H1 (cell line): Measurements from ENCODE around the gene NMT2. TPM values are rescaled to one million over a fixed set of nuclear protein-coding genes. Genes with fewer than 3 reads are reported as not detected.
"Not testable (repeated sequence)": the region's sequence is repeated elsewhere in the genome, so short reads cannot be mapped to it uniquely, and the experiment has no call there.

Experiments
- CTCF ChIA-PET: fragments of 300-600 bp; sonication (Branson Sonifier 250); formaldehyde crosslinking; loops from one replicate; lab custom pipeline; 2021; ENCODE audit not compliant: partially characterized antibody; lab: Charles Lee
- POLR2A ChIA-PET: fragments of 300-600 bp; sonication (Branson Sonifier 250); formaldehyde crosslinking; loops from one replicate; lab custom pipeline; 2021; ENCODE audit warnings: inconsistent platforms; ENCODE audit not compliant: partially characterized antibody; lab: Charles Lee
- DNase-seq, 2 experiments: peaks; one replicate each; pipeline versions ENCODE4 v3.0.0 to v3.0.0-alpha.2; 2010 to 2022; ENCODE audit warnings: low spot score in 2 of 2, low read depth in 1 of 2, mixed read lengths in 1 of 2
- FAIRE-seq: peaks from 2 replicates; lab custom pipeline; 2011; peaks lifted over from hg19 to GRCh38; lab: Jason Lieb, UNC
- H2AFZ ChIP-seq: 2 replicates; pipeline ENCODE4 v1.8.1; 2012; ENCODE audit warnings: low read length, inconsistent platforms
- H2AK5ac ChIP-seq: 2 replicates; pipeline ENCODE4 v1.6.1; 2013; ENCODE audit warnings: low read depth, low read length
- H2BK120ac ChIP-seq: replicated peaks from 2 replicates; pipeline ENCODE3; 2013; ENCODE audit warnings: low read depth, low read length, inconsistent platforms
- H2BK12ac ChIP-seq: 2 replicates; pipeline ENCODE4 v1.6.1; 2013; ENCODE audit warnings: low read depth, low read length
- H2BK15ac ChIP-seq: 2 replicates; pipeline ENCODE4 v1.6.1; 2013; ENCODE audit warnings: low read length
- H2BK20ac ChIP-seq: 2 replicates; pipeline ENCODE4 v1.6.1; 2013; ENCODE audit warnings: low read length
- H2BK5ac ChIP-seq: 2 replicates; pipeline ENCODE4 v1.6.1; 2013; ENCODE audit warnings: low read depth, low read length
- H3K14ac ChIP-seq: 2 replicates; pipeline ENCODE4 v1.6.1; 2013; ENCODE audit warnings: inconsistent platforms; ENCODE audit not compliant: insufficient read length
- H3K18ac ChIP-seq: 2 replicates; pipeline ENCODE4 v1.6.1; 2013; ENCODE audit warnings: low read length; ENCODE audit errors: extremely low read depth
- H3K23ac ChIP-seq: 2 replicates; pipeline ENCODE4 v1.6.1; 2013; ENCODE audit warnings: inconsistent platforms; ENCODE audit not compliant: insufficient read length
- H3K23me2 ChIP-seq: 2 replicates; pipeline ENCODE4 v1.6.1; 2013; ENCODE audit warnings: low read depth, low read length
- H3K27ac ChIP-seq: 2 replicates; pipeline ENCODE4 v1.6.1; 2011; ENCODE audit warnings: low read depth, low read length, inconsistent platforms
- H3K27me3 ChIP-seq, 4 experiments: replicated peaks in 1 of 4; 1 replicate in 1 of 4; 2 replicates in 3 of 4; pipeline versions ENCODE4 v1.6.1 to v1.8.1; 2011 to 2013; ENCODE audit warnings: low read length in 3 of 4, mild to moderate bottlenecking in 3 of 4, inconsistent platforms in 2 of 4, mixed read lengths in 2 of 4, moderate library complexity in 1 of 4; ENCODE audit not compliant: control insufficient read depth in 3 of 4, insufficient read depth in 3 of 4; ENCODE audit errors: extremely low read depth in 1 of 4
- H3K36me3 ChIP-seq, 4 experiments: 2 replicates each; pipeline versions ENCODE4 v1.6.1 to v1.8.1; 2011 to 2013; ENCODE audit warnings: mild to moderate bottlenecking in 4 of 4, low read length in 3 of 4, moderate library complexity in 2 of 4, control low read depth in 1 of 4, inconsistent platforms in 1 of 4; ENCODE audit not compliant: insufficient read depth in 4 of 4, control insufficient read depth in 2 of 4
- H3K4ac ChIP-seq: replicated peaks from 2 replicates; pipeline ENCODE3; 2013; ENCODE audit warnings: low read length, low read depth, mixed read lengths, inconsistent platforms; ENCODE audit not compliant: insufficient read length
- H3K4me1 ChIP-seq, 4 experiments: replicated peaks in 1 of 4; 1 replicate in 1 of 4; 2 replicates in 3 of 4; pipeline versions ENCODE4 v1.6.1 to v1.8.1; 2011 to 2013; ENCODE audit warnings: low read length in 3 of 4, inconsistent platforms in 2 of 4, mixed read lengths in 1 of 4; ENCODE audit not compliant: insufficient read depth in 4 of 4, control insufficient read depth in 3 of 4
- H3K4me2 ChIP-seq, 2 experiments: 2 replicates each; pipeline versions ENCODE4 v1.6.1 to v1.8.1; 2011 to 2013; ENCODE audit warnings: low read depth in 2 of 2, low read length in 2 of 2, control low read depth in 1 of 2, inconsistent platforms in 1 of 2, mild to moderate bottlenecking in 1 of 2; ENCODE audit not compliant: insufficient read depth in 1 of 2
- H3K4me3 ChIP-seq, 4 experiments: fragments of 200-600, 300-600 bp in 1 of 4; sonication (generic), shearing (Covaris generic), sonication (Bioruptor Twin) in 1 of 4; 2 replicates each; pipeline versions ENCODE4 v1.5.1 to v1.8.1; 2011 to 2016; ENCODE audit warnings: low read length in 4 of 4, low read depth in 3 of 4, control low read depth in 2 of 4, inconsistent platforms in 2 of 4, mild to moderate bottlenecking in 2 of 4, mixed read lengths in 1 of 4, moderate library complexity in 1 of 4; ENCODE audit not compliant: insufficient read depth in 2 of 4; ENCODE audit errors: extremely low read depth in 1 of 4
- H3K56ac ChIP-seq: replicated peaks from 2 replicates; pipeline ENCODE3; 2013; ENCODE audit warnings: low read depth, mild to moderate bottlenecking, mixed read lengths, low read length, inconsistent platforms; ENCODE audit not compliant: insufficient read length
- H3K79me1 ChIP-seq: 2 replicates; pipeline ENCODE4 v1.6.1; 2013; ENCODE audit warnings: low read depth, low read length, control low read depth
- H3K79me2 ChIP-seq, 2 experiments: 2 replicates each; pipeline versions ENCODE4 v1.6.1 to v1.8.1; 2012 to 2013; ENCODE audit warnings: low read length in 2 of 2, mild to moderate bottlenecking in 2 of 2, inconsistent platforms in 1 of 2; ENCODE audit not compliant: insufficient read depth in 2 of 2, control insufficient read depth in 1 of 2
- H3K9ac ChIP-seq, 4 experiments: replicated peaks in 1 of 4; 1 replicate in 1 of 4; 2 replicates in 3 of 4; pipeline versions ENCODE4 v1.6.1 to v1.8.1; 2011 to 2013; ENCODE audit warnings: low read depth in 3 of 4, low read length in 3 of 4, control low read depth in 2 of 4, mild to moderate bottlenecking in 2 of 4, moderate library complexity in 2 of 4, inconsistent platforms in 1 of 4; ENCODE audit errors: extremely low read depth in 1 of 4
- H3K9me3 ChIP-seq, 2 experiments: 2 replicates each; pipeline versions ENCODE4 v1.6.1 to v1.8.1; 2012 to 2013; ENCODE audit warnings: mild to moderate bottlenecking in 2 of 2, moderate library complexity in 2 of 2, control low read depth in 1 of 2, inconsistent platforms in 1 of 2, low read depth in 1 of 2, low read length in 1 of 2, mixed read lengths in 1 of 2; ENCODE audit not compliant: insufficient read depth in 2 of 2
- H4K20me1 ChIP-seq, 2 experiments: replicated peaks in 1 of 2; 2 replicates each; pipeline versions ENCODE3 to v1.8.1; 2011 to 2013; ENCODE audit warnings: inconsistent platforms in 2 of 2, low read length in 2 of 2, mild to moderate bottlenecking in 1 of 2; ENCODE audit not compliant: insufficient read depth in 2 of 2, control insufficient read depth in 1 of 2
- H4K5ac ChIP-seq: 2 replicates; pipeline ENCODE4 v1.6.1; 2013; ENCODE audit warnings: low read length, low read depth, mixed read lengths, inconsistent platforms; ENCODE audit not compliant: insufficient read length
- H4K8ac ChIP-seq: 2 replicates; pipeline ENCODE4 v1.8.0; 2013; ENCODE audit warnings: mild to moderate bottlenecking, moderate library complexity, low read length, inconsistent platforms; ENCODE audit not compliant: insufficient read depth; ENCODE audit errors: extremely low read depth
- H4K91ac ChIP-seq: replicated peaks from 2 replicates; pipeline ENCODE3; 2013; ENCODE audit warnings: low read length, mixed read lengths, inconsistent platforms; ENCODE audit not compliant: insufficient read length
- HDAC6 ChIP-seq: IDR thresholded peaks from one replicate; pipeline ENCODE4 v1.7.1; 2012; ENCODE audit warnings: low read depth, mild to moderate bottlenecking, inconsistent platforms, low read length, moderate library complexity
- WGBS, 2 experiments: shearing (Covaris generic) in 1 of 2; methylation state at CpG; one replicate each; pipeline versions ENCODE4 v1.1.6 to v1.1.7; 2013 to 2015; ENCODE audit warnings: low lambda C conversion rate in 2 of 2, mixed read lengths in 2 of 2, inconsistent platforms in 1 of 2, low coverage in 1 of 2, missing lambda C conversion rate in 1 of 2; ENCODE audit not compliant: insufficient replicate concordance in 2 of 2, insufficient coverage in 1 of 2, insufficient read length in 1 of 2; ENCODE audit errors: extremely low coverage in 1 of 2, missing lambda C conversion rate in 1 of 2; 5-methylcytosine and 5-hydroxymethylcytosine counted together
- polyA plus RNA-seq, 7 experiments: library from polyadenylated mRNA; depleted of rRNA in 3 of 7; stranded (reverse) in 5 of 7; unstranded in 2 of 7; fragments of >200 nt in 5 of 7; fragments of 200-250 nt in 2 of 7; gene quantifications; 1 replicate in 5 of 7; 2 replicates in 1 of 7; 4 replicates in 1 of 7; pipeline versions ENCODE4 v1.2.1 to v1.2.3, GENCODE V29; 2011 to 2013; ENCODE audit warnings: missing spikeins in 2 of 7, mixed read lengths in 2 of 7
- total RNA-seq: library from RNA; stranded (reverse); fragmentation: NEBNext Ultra II Directional; extraction: Animal tissue kit (Norgen Biotek cat#: 25700); gene quantifications from 2 replicates; pipeline ENCODE4 v1.2.1, GENCODE V29; 2021

The NMT2 gene
- total and polyA plus RNA-seq, 2 of the 8 experiments (the other 6 are each of a cell fraction or from before 2014, with no cell fraction given) = 4.4 to 15.4 TPM

GRCh38 chr10:15208221-15208620 lies 39.7 kb upstream of the NMT2 start:
- no peaks in the 10 kb centered on the region; a peak in 1 of 7 replicates for H3K4me1 ChIP-seq
- FAIRE-seq = no peak
- H4K8ac ChIP-seq = no peak overlapping the region
- no peak overlapping the region for H2BK120ac ChIP-seq
- POLR2A ChIA-PET = no interaction called here
- H3K27me3 ChIP-seq = no peaks in the 10 kb centered on the region
- no peak overlapping the region for H3K4me3 ChIP-seq
- no peak overlapping the region for H2BK12ac ChIP-seq
- H4K91ac ChIP-seq = no peak overlapping the region
- no peaks in the 10 kb centered on the region for H3K23me2 ChIP-seq
- no peak overlapping the region for H2AK5ac ChIP-seq
- H3K18ac ChIP-seq = no peak overlapping the region
- H4K20me1 ChIP-seq = peaks cover 1% of the 10 kb centered on the region in 2 experiments
- H2BK15ac ChIP-seq = no peak overlapping the region
- no peak overlapping the region for H2BK5ac ChIP-seq
- H2AFZ ChIP-seq = no peak overlapping the region
- no peak overlapping the region for H3K23ac ChIP-seq
- H4K5ac ChIP-seq = no peak overlapping the region
- no peak for TF ChIP-seq HDAC6
- TF ChIP-seq, all 59 proteins: peak for 0
- Histone ChIP-seq H3K79me1 (no peaks in the 10 kb centered on the region), H3K27ac (no peak overlapping the region), H3K9ac (no peak overlapping the region), H3K4ac (no peak overlapping the region), H3K36me3 (peaks cover 0 to 6% (median 1%) of the 10 kb centered on the region in 4 experiments; a peak in 1 of 8 replicates), H2BK20ac (no peak overlapping the region), H3K4me2 (no peak overlapping the region), H3K14ac (no peak overlapping the region), H3K9me3 (no peaks in the 10 kb centered on the region), H3K56ac (no peak overlapping the region), H3K79me2 (no peaks in the 10 kb centered on the region)
- CTCF ChIA-PET = interaction anchor here (3.3 kb wide), 1 partner anchor 17 kb away, joined by 21 read pairs; no protein-coding TSS in a partner anchor
- no peak for DNase-seq
- WGBS, 2 experiments = 91% methylated on average over 2 of the region's 2 CpGs; no CpG with 5 or more reads in 1 of the 2 experiments

GRCh38 chr10:15207410-15207809 lies 38.9 kb upstream of the NMT2 start:
- H3K9ac ChIP-seq, H3K4me3 ChIP-seq, H3K9me3 ChIP-seq, H2BK15ac ChIP-seq, H3K23me2 ChIP-seq, H3K4ac ChIP-seq, H4K8ac ChIP-seq, DNase-seq, H3K36me3 ChIP-seq, H3K79me1 ChIP-seq, H2AK5ac ChIP-seq, H3K27me3 ChIP-seq, H2BK12ac ChIP-seq, H2BK20ac ChIP-seq, H3K79me2 ChIP-seq, H3K18ac ChIP-seq, H3K4me1 ChIP-seq, H3K23ac ChIP-seq, H2BK120ac ChIP-seq, H4K20me1 ChIP-seq, H3K4me2 ChIP-seq, H4K91ac ChIP-seq, H4K5ac ChIP-seq, H2BK5ac ChIP-seq, H3K14ac ChIP-seq, POLR2A ChIA-PET, CTCF ChIA-PET, H3K27ac ChIP-seq, FAIRE-seq, H2AFZ ChIP-seq, H3K56ac ChIP-seq: not testable (repeated sequence)
- WGBS, 2 experiments = 91% methylated on average over 4 of the region's 4 CpGs; no CpG with 5 or more reads in 1 of the 2 experiments
